ENCODE measurements around the gene PRDM12.

The PRDM12 gene

GRCh38 chr9:130731355-130731754, 67.0 kb downstream of the PRDM12 start:
- DNase-seq: no peak

DNA sequence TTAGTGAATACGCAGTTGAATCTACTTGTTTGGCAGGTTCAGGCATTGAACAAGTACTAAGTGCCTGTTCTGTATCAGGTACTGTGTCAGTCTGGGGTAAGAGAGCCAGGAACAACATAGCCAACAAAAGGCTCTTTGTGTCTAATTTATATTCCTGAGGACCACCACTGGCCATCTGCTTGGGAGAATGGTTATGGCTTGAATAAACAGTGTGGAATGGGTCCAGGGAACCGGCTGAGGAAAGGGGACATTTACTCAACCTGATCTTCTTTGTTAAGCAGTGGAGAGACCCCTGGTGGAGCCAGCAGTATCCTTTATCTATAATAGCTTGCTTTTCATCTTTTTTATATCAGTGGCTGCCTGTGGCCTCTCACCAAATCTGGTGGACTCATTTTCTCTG, 67.7 kb downstream of the PRDM12 start:
- no peak for DNase-seq

Data from activated naive CD4-positive, alpha-beta T cell (primary cell).